ENCODE results near the gene KLRF1.

The KLRF1 gene

DNA sequence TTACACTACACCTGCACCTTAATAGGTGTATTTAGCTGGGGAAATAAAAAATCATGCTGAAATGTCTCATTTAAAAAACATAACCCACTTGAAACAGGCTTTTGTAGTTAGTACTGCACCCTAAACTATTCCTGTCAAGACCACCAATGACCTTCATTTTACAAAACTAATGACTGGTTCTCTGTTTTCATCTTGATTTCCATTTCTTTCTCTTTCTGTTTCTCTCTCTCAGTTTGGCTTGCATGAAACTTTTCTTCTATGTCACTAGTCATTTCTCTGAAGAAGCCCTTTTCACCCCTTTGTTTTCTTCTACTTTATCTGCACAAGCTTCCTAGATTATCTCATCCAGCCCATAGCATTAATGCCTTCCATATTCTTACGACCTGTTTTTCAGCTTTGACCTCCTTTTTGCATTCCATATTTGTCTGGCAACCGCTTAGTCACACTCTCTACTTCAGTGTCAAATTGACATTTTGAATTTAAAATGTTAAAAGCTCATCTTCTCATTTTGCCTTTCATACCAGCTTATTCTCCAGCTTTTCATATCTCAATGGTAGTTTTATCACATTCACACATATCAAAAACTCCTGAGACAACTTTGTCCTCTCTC, 32.7 kb upstream of the KLRF1 start:
- no peak overlapping the region for H3K4me3 ChIP-seq (ENCODE audit: low read length)
- no peaks in the 10 kb centered on the region for H3K9me3 ChIP-seq (ENCODE audit: control insufficient read depth, low read length)
- no peaks in the 10 kb centered on the region for H3K36me3 ChIP-seq (ENCODE audit: control insufficient read depth, insufficient read depth, low read length, severe bottlenecking)
- H3K9ac ChIP-seq (ENCODE audit: low read length) = no peak overlapping the region
- no peak for DNase-seq (ENCODE audit: low read depth)
- peaks cover 13% of the 10 kb centered on the region for H3K4me1 ChIP-seq (ENCODE audit: control insufficient read depth, insufficient read depth, low read length)
- H3K27me3 ChIP-seq (replicated peaks; ENCODE audit: control insufficient read depth, insufficient read depth, low read length) = no peaks in the 10 kb centered on the region

DNA sequence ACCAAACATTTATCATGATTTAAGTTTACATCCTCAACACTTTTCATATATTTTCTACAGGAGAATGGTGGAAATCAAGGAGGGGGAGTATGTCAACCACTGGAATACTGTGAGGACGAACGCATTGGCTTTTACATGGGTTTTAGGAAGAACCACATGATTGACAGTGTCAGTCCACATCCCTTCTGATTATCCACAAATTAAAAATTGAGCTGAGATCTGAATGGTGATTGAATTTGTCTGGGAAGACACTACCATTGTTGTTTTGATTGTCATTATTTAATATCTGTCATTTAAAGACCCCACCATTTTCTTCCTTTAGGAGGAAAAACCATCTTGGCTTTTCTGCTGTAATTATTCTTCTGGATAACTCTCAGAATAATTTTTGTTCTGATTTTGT, 31.3 kb upstream of the KLRF1 start:
- no peak overlapping the region for H3K4me3 ChIP-seq (ENCODE audit: low read length)
- no peak overlapping the region for H3K9ac ChIP-seq (ENCODE audit: low read length)
- H3K4me1 ChIP-seq (ENCODE audit: control insufficient read depth, insufficient read depth, low read length) = peaks cover 13% of the 10 kb centered on the region
- H3K36me3 ChIP-seq (ENCODE audit: control insufficient read depth, insufficient read depth, low read length, severe bottlenecking) = no peaks in the 10 kb centered on the region
- DNase-seq (ENCODE audit: low read depth) = no peak
- no peaks in the 10 kb centered on the region for H3K27me3 ChIP-seq (replicated peaks; ENCODE audit: control insufficient read depth, insufficient read depth, low read length)
- no peaks in the 10 kb centered on the region for H3K9me3 ChIP-seq (ENCODE audit: control insufficient read depth, low read length)

GRCh38 chr12:9796346-9796745, 30.9 kb upstream of the KLRF1 start:
- H3K4me1 ChIP-seq (ENCODE audit: control insufficient read depth, insufficient read depth, low read length) = peaks cover 13% of the 10 kb centered on the region
- DNase-seq (ENCODE audit: low read depth) = no peak

DNA sequence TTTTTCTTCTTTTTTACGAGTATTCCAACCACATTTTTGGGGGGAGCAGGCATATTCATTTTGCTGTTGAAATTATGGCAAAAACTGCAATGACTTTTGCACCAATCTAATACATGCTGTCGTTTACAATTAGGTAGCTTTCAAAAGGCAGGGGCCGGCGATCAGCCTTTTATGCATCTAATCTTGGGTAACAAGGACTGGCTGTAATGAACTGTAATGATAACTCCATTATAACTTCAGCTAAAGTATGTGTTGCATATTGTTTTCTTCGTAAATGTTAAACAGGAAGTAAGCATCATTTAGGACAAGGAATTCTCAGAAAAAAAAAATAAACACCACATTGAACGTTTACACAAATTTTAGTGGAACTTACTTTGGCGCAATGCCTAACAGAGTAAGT, 30.3 kb upstream of the KLRF1 start:
- Histone ChIP-seq H3K27me3 (replicated peaks; ENCODE audit: control insufficient read depth, insufficient read depth, low read length) (no peaks in the 10 kb centered on the region), H3K4me3 (ENCODE audit: low read length) (no peak overlapping the region), H3K36me3 (ENCODE audit: control insufficient read depth, insufficient read depth, low read length, severe bottlenecking) (no peaks in the 10 kb centered on the region), H3K4me1 (ENCODE audit: control insufficient read depth, insufficient read depth, low read length) (peaks cover 13% of the 10 kb centered on the region), H3K9ac (ENCODE audit: low read length) (no peak overlapping the region), H3K9me3 (ENCODE audit: control insufficient read depth, low read length) (no peaks in the 10 kb centered on the region)
- DNase-seq (ENCODE audit: low read depth) = peak; percentile 39

More at GRCh38 chr12:9796346-9796745, 30.9 kb upstream of the KLRF1 start:
- no peak overlapping the region for H3K4me3 ChIP-seq (ENCODE audit: low read length)
- H3K36me3 ChIP-seq (ENCODE audit: control insufficient read depth, insufficient read depth, low read length, severe bottlenecking) = no peaks in the 10 kb centered on the region
- no peaks in the 10 kb centered on the region for H3K27me3 ChIP-seq (replicated peaks; ENCODE audit: control insufficient read depth, insufficient read depth, low read length)
- H3K9ac ChIP-seq (ENCODE audit: low read length) = no peak overlapping the region
- no peaks in the 10 kb centered on the region for H3K9me3 ChIP-seq (ENCODE audit: control insufficient read depth, low read length)

- no peak overlapping the region for H3K9ac ChIP-seq (ENCODE audit: low read length)
- no peaks in the 10 kb centered on the region for H3K36me3 ChIP-seq (ENCODE audit: control insufficient read depth, insufficient read depth, low read length, severe bottlenecking)
- H3K4me1 ChIP-seq (ENCODE audit: control insufficient read depth, insufficient read depth, low read length) = peaks cover 7% of the 10 kb centered on the region
- no peaks in the 10 kb centered on the region for H3K9me3 ChIP-seq (ENCODE audit: control insufficient read depth, low read length)
- H3K4me3 ChIP-seq (ENCODE audit: low read length) = no peak overlapping the region
- DNase-seq (ENCODE audit: low read depth) = no peak
- no peaks in the 10 kb centered on the region for H3K27me3 ChIP-seq (replicated peaks; ENCODE audit: control insufficient read depth, insufficient read depth, low read length)
These were observed 29.3 kb upstream of the KLRF1 start for GRCh38 chr12:9797722-9798619.

GRCh38 chr12:9799961-9800360, 27.3 kb upstream of the KLRF1 start:
- Histone ChIP-seq H3K9ac (ENCODE audit: low read length) (no peak overlapping the region), H3K9me3 (ENCODE audit: control insufficient read depth, low read length) (no peaks in the 10 kb centered on the region), H3K36me3 (ENCODE audit: control insufficient read depth, insufficient read depth, low read length, severe bottlenecking) (no peaks in the 10 kb centered on the region), H3K4me1 (ENCODE audit: control insufficient read depth, insufficient read depth, low read length) (no peaks in the 10 kb centered on the region), H3K4me3 (ENCODE audit: low read length) (no peak overlapping the region), H3K27me3 (replicated peaks; ENCODE audit: control insufficient read depth, insufficient read depth, low read length) (no peaks in the 10 kb centered on the region)
- no peak for DNase-seq (ENCODE audit: low read depth)

DNA sequence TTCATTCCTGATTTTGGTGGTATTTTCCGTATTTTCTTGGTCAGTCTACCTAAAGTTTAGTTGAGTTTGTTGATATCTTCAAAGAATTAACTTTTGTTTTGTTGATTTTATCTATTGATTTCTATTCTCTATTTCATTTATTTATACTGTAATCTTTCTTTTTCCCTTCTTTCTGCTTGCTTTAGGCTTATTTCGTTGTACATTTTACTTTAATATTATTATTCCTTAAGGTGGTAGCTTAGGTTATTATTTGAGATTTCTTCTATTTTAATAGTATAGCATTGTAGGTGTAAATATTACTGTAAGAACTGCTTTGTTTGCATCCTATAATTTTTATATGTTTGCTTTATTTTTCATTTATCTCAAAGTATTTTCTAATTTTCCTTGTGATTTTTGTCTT, 21.4 kb upstream of the KLRF1 start:
- Histone ChIP-seq H3K9ac (ENCODE audit: low read length) (no peak overlapping the region), H3K4me3 (ENCODE audit: low read length) (no peak overlapping the region), H3K9me3 (ENCODE audit: control insufficient read depth, low read length) (no peaks in the 10 kb centered on the region), H3K36me3 (ENCODE audit: control insufficient read depth, insufficient read depth, low read length, severe bottlenecking) (no peaks in the 10 kb centered on the region), H3K27me3 (replicated peaks; ENCODE audit: control insufficient read depth, insufficient read depth, low read length) (no peaks in the 10 kb centered on the region), H3K4me1 (ENCODE audit: control insufficient read depth, insufficient read depth, low read length) (peaks cover 4% of the 10 kb centered on the region)
- DNase-seq (ENCODE audit: low read depth) = no peak

DNA sequence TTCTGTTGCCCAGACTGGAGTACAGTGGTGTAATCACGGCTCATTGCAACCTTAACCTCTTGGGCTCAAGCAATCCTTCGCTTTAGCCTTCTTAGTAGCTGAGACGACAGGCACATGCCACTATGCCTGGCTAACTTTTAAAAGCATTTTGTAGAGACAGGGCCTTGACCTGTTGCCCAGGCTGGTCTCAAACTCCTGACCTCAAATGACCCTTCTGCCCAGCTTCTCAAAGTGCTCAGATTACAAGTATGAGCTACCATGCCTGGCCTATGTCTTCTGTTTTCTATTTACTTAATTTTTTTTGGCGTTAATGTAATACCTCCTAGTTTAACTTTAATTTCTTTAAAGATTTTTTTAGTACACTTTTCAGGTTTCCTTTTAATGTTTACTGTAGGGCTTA, 20.6 kb upstream of the KLRF1 start:
- no peak overlapping the region for H3K4me3 ChIP-seq (ENCODE audit: low read length)
- no peak overlapping the region for H3K9ac ChIP-seq (ENCODE audit: low read length)
- H3K9me3 ChIP-seq (ENCODE audit: control insufficient read depth, low read length) = no peaks in the 10 kb centered on the region
- no peaks in the 10 kb centered on the region for H3K36me3 ChIP-seq (ENCODE audit: control insufficient read depth, insufficient read depth, low read length, severe bottlenecking)
- H3K4me1 ChIP-seq (ENCODE audit: control insufficient read depth, insufficient read depth, low read length) = peaks cover 4% of the 10 kb centered on the region
- no peak for DNase-seq (ENCODE audit: low read depth)
- no peaks in the 10 kb centered on the region for H3K27me3 ChIP-seq (replicated peaks; ENCODE audit: control insufficient read depth, insufficient read depth, low read length)

- no peaks in the 10 kb centered on the region for H3K9me3 ChIP-seq (ENCODE audit: control insufficient read depth, low read length)
- no peak overlapping the region for H3K9ac ChIP-seq (ENCODE audit: low read length)
- H3K27me3 ChIP-seq (replicated peaks; ENCODE audit: control insufficient read depth, insufficient read depth, low read length) = no peaks in the 10 kb centered on the region
- no peaks in the 10 kb centered on the region for H3K36me3 ChIP-seq (ENCODE audit: control insufficient read depth, insufficient read depth, low read length, severe bottlenecking)
- no peak for DNase-seq (ENCODE audit: low read depth)
- H3K4me3 ChIP-seq (ENCODE audit: low read length) = no peak overlapping the region
- peaks cover 4% of the 10 kb centered on the region for H3K4me1 ChIP-seq (ENCODE audit: control insufficient read depth, insufficient read depth, low read length)
These were observed 18.8 kb upstream of the KLRF1 start for GRCh38 chr12:9808504-9808903.

GRCh38 chr12:9809338-9809737, 17.9 kb upstream of the KLRF1 start:
- Histone ChIP-seq H3K9me3 (ENCODE audit: control insufficient read depth, low read length) (no peaks in the 10 kb centered on the region), H3K36me3 (ENCODE audit: control insufficient read depth, insufficient read depth, low read length, severe bottlenecking) (no peaks in the 10 kb centered on the region), H3K4me3 (ENCODE audit: low read length) (no peak overlapping the region), H3K4me1 (ENCODE audit: control insufficient read depth, insufficient read depth, low read length) (peaks cover 4% of the 10 kb centered on the region), H3K9ac (ENCODE audit: low read length) (no peak overlapping the region), H3K27me3 (replicated peaks; ENCODE audit: control insufficient read depth, insufficient read depth, low read length) (no peaks in the 10 kb centered on the region)
- DNase-seq (ENCODE audit: low read depth) = no peak

DNA sequence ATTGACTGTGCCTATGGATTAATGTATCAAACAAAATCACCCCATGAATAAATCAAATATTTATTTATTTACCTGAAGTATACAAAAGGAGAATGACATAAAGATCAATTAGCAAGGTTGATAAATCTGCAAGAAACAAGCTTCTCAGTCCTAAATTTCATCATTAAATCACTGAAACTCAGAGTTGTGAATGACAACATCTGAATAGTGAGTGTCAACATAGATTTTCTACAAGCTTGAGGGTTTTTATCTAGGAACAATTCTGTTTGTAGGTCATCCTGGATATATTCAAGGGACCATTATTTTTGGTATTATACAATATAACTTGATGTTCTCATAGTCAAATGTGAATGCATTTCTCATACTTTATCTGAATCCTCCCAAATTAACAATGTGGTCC, 17.4 kb upstream of the KLRF1 start:
- Histone ChIP-seq H3K27me3 (replicated peaks; ENCODE audit: control insufficient read depth, insufficient read depth, low read length) (no peaks in the 10 kb centered on the region), H3K4me3 (ENCODE audit: low read length) (no peak overlapping the region), H3K4me1 (ENCODE audit: control insufficient read depth, insufficient read depth, low read length) (peaks cover 4% of the 10 kb centered on the region), H3K9me3 (ENCODE audit: control insufficient read depth, low read length) (no peaks in the 10 kb centered on the region), H3K36me3 (ENCODE audit: control insufficient read depth, insufficient read depth, low read length, severe bottlenecking) (no peaks in the 10 kb centered on the region), H3K9ac (ENCODE audit: low read length) (no peak overlapping the region)
- no peak for DNase-seq (ENCODE audit: low read depth)
